Heart right ventricle (tissue), 16 donors: ENCODE results near the gene DNASE1L1. TPM values are rescaled to one million over a fixed set of nuclear protein-coding genes. Genes with fewer than 3 reads are reported as not detected.

Experiments used
- ATAC-seq, 8 donors: fragments of 200-7000 bp; cut with Tn5 transposase; one replicate each; pipeline ENCODE4 v1.9.1; 2020; ENCODE audit warnings: mild to moderate bottlenecking in 8 of 8, moderate library complexity in 8 of 8, moderate number of reproducible peaks in 1 of 8
- DNase-seq, 2 donors: peaks; one replicate each; pipeline ENCODE4 v3.0.0-alpha.2; 2020
- H3K27ac ChIP-seq, 10 donors: fragments of 200-600 bp; sonication (generic) in 2 of 10; one replicate each; pipeline versions ENCODE4 v1.5.0 to v1.8.0; 2020 to 2022; ENCODE audit warnings: mild to moderate bottlenecking in 3 of 10
- H3K27me3 ChIP-seq, 7 donors: fragments of 200-600 bp; one replicate each; pipeline ENCODE4 v1.8.0; 2021 to 2022; ENCODE audit warnings: mild to moderate bottlenecking in 2 of 7
- H3K36me3 ChIP-seq, 9 donors: fragments of 200-600 bp; sonication (generic) in 1 of 9; one replicate each; pipeline versions ENCODE4 v1.5.0 to v1.8.0; 2020 to 2022; ENCODE audit warnings: mild to moderate bottlenecking in 2 of 9
- H3K4me1 ChIP-seq, 9 donors: fragments of 200-600 bp; sonication (generic) in 1 of 9; one replicate each; pipeline versions ENCODE4 v1.5.0 to v1.8.0; 2020 to 2022; ENCODE audit warnings: mild to moderate bottlenecking in 4 of 9
- H3K4me3 ChIP-seq, 10 donors: fragments of 200-600 bp; sonication (generic) in 2 of 10; one replicate each; pipeline versions ENCODE4 v1.5.0 to v1.8.0; 2020 to 2022; ENCODE audit warnings: mild to moderate bottlenecking in 7 of 10, moderate library complexity in 2 of 10
- H3K9me3 ChIP-seq, 11 donors: fragments of 200-600 bp in 10 of 11; sonication (generic) in 2 of 11; one replicate each; pipeline versions ENCODE4 v1.5.0 to v1.8.0; 2013 to 2022; ENCODE audit warnings: mild to moderate bottlenecking in 2 of 11, control low read depth in 1 of 11, moderate library complexity in 1 of 11
- CTCF ChIP-seq, 9 donors: fragments of 200-600 bp; sonication (generic) in 2 of 9; IDR thresholded peaks; one replicate each; pipeline versions ENCODE4 v1.5.0 to v1.8.0; 2021 to 2022; ENCODE audit warnings: antibody characterized with exemption in 9 of 9, mild to moderate bottlenecking in 5 of 9, moderate library complexity in 1 of 9
- WGBS, 2 donors: extraction: QIAGEN DNeasy Blood & Tissue Kit; methylation state at CpG; one replicate each; pipeline ENCODE4 v1.1.7; 2013; ENCODE audit warnings: inconsistent platforms in 1 of 2; 5-methylcytosine and 5-hydroxymethylcytosine counted together
- intact Hi-C, 10 donors: fragments of 100-400 bp; cut with DNase I; formaldehyde crosslinking; loops; one replicate each; pipeline versions ENCODE4 v1.11.1 to v1.14.2; 2022
- polyA plus RNA-seq, 2 donors: library from polyadenylated mRNA; stranded (reverse); fragments of 200-250 nt; gene quantifications; one replicate each; pipeline ENCODE4 v1.2.3, GENCODE V29; 2013
- total RNA-seq, 10 donors: library from RNA; stranded (reverse); fragmentation: NEBNext Ultra II Directional in 3 of 10; extraction: Animal tissue kit (Norgen Biotek cat#: 25700) in 3 of 10; gene quantifications; one replicate each; pipeline versions ENCODE4 v1.2.1 to v1.2.4, GENCODE V29; 2021 to 2023
- donor health status: Arrhythmogenic right ventricular cardiomyopathy.
- donor health status: ischemic (EF 13 %, LVEDD 7.1; RV severe dilation, severe dysfunction).
- donor health status: healthy with polysubstance abuse.
- donor health status: DM: no; HTN: yes; CAD: no.
- donor health status: DM: no; HTN: no; CAD: no.
- donor health status: ischemic (EF 25% LVEDD 6.9; RV normal size, moderate dysfunction).
- donor health status: ischemic (EF 25% LVEDD 5.7; RV mildly dilated, moderate dysfunction).
- donor health status: healthy.
- donor health status: DM: yes; HTN: yes; CAD: no.
- donor health status: Ischemic cardiomyopathy.
- donor health status: ischemic (EF 35%, LVEDD 5.7; RV mildly dilated, moderate dysfunction).
- donor health status: nonischemic (EF 11% LVEDD 7.7; RV severe dilation, severe dysfunction).
- donor health status: DM: yes; HTN: yes; CAD: no.
- donor health status: PGD.
- donor health status: ischemic (EF 29% LVEDD 5.4; RV normal size, mild dysfunction).
- donor health status: nonischemic (EF 23%, LVEDD 6.1; RV moderate dilation, normal function).

The DNASE1L1 gene
- total and polyA plus RNA-seq, 12 donors = 27.2 to 57.1 (median 46.9) TPM

- 51 to 69% methylated on average over 26 to 32 of the region's 32 CpGs for WGBS, 2 donors
- DNase-seq = no peak
- Histone ChIP-seq H3K36me3 (peaks cover 0 to 72% (median 42%) of the 10 kb centered on the region in 9 donors), H3K27me3 (no peaks in the 10 kb centered on the region), H3K27ac (peak overlapping the region; percentile 15 to 100 (median 96)), H3K4me3 (no peak overlapping the region), H3K4me1 (peaks cover 9 to 48% (median 27%) of the 10 kb centered on the region in 9 donors), H3K9me3 (peaks cover 0 to 2% (median 0%) of the 10 kb centered on the region in 11 donors)
- intact Hi-C loops = no loop called here
- ATAC-seq = no peak
- TF ChIP-seq CTCF (IDR thresholded peaks at IDR 0.05) = no peak
Observed at GRCh38 chrX:154365997-154366665, 42.9 kb downstream of the DNASE1L1 start.

DNA sequence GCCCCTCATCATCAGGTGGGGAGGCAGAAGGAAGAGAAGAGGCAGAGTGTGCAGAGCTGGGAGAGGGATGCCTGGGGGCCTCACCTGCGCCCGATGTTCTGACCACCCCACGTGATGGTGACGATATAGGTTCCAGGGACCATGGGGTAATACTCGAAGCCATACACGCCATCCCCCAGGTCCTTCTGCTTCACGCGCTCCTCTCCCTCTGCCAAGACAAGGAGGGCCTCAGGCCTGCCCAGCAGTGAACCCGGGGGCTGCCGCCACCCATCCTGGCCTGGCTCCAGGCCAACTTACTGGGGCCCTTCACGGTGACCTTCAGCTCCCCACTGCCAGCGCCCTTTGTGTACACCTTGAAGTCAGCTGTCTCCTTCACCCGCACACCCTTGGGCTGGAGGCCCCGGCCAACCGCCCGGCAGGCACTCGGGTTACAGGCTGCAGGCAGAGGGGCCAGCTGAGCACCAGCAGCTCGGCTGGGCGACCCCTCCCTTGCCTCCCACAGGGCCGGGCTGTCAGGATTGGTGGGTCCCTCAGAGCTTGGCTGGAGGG is 43.9 kb downstream of the DNASE1L1 start:
- intact Hi-C loops = no loop called here
- Histone ChIP-seq H3K4me1 (peaks cover 9 to 53% (median 27%) of the 10 kb centered on the region in 9 donors), H3K27ac (peak overlapping the region in 6 of 10 donors; percentile 91 to 100 (median 98)), H3K27me3 (no peaks in the 10 kb centered on the region), H3K4me3 (no peak overlapping the region), H3K9me3 (no peaks in the 10 kb centered on the region), H3K36me3 (peaks cover 0 to 82% (median 47%) of the 10 kb centered on the region in 9 donors)
- no peak for TF ChIP-seq CTCF (IDR thresholded peaks at IDR 0.05)
- DNase-seq (peak in 1 of 2 donors; percentile 17), ATAC-seq (no peak)
- 44 to 47% methylated on average over 9 to 20 of the region's 20 CpGs for WGBS, 2 donors

- Histone ChIP-seq H3K36me3 (peaks cover 0 to 95% (median 58%) of the 10 kb centered on the region in 9 donors), H3K4me3 (no peak overlapping the region), H3K27ac (no peak overlapping the region), H3K4me1 (peaks cover 9 to 64% (median 25%) of the 10 kb centered on the region in 9 donors), H3K27me3 (no peaks in the 10 kb centered on the region), H3K9me3 (no peaks in the 10 kb centered on the region)
- ATAC-seq (no peak), DNase-seq (no peak)
- intact Hi-C loops = no loop called here
- 48 to 68% methylated on average over 19 to 20 of the region's 20 CpGs for WGBS, 2 donors
- no peak for TF ChIP-seq CTCF (IDR thresholded peaks at IDR 0.05)
Observed at GRCh38 chrX:154363706-154364439, 45.2 kb downstream of the DNASE1L1 start.

GRCh38 chrX:154362085-154362742 is 46.8 kb downstream of the DNASE1L1 start:
- Histone ChIP-seq H3K27me3 (no peaks in the 10 kb centered on the region), H3K36me3 (peaks cover 0 to 100% (median 70%) of the 10 kb centered on the region in 9 donors), H3K4me1 (peaks cover 3 to 58% (median 13%) of the 10 kb centered on the region in 9 donors), H3K9me3 (no peaks in the 10 kb centered on the region), H3K27ac (peak overlapping the region in 2 of 10 donors; percentile 2 to 12), H3K4me3 (no peak overlapping the region)
- 71 to 81% methylated on average over 21 to 30 of the region's 30 CpGs for WGBS, 2 donors
- DNase-seq (no peak), ATAC-seq (no peak)
- intact Hi-C loops = no loop called here
- TF ChIP-seq CTCF (IDR thresholded peaks at IDR 0.05) = no peak
